NCI-H510A treated with DMSO at 0.1 percent for 48 hours (cell line): Measurements from ENCODE around the gene HSD17B13.

Experiments used
- DNase-seq: peaks from one replicate; lab custom pipeline; 2025; lab: John Stamatoyannopoulos, UW

Gene HSD17B13

GRCh38 chr4:87266986-87267385 lies 55.7 kb downstream of the HSD17B13 start:
- DNase-seq = no peak

GRCh38 chr4:87262886-87263285 lies 59.8 kb downstream of the HSD17B13 start:
- no peak for DNase-seq

- DNase-seq = no peak
Measured at GRCh38 chr4:87260477-87260876, 62.2 kb downstream of the HSD17B13 start.

GRCh38 chr4:87258677-87259076 lies 64.0 kb downstream of the HSD17B13 start:
- no peak for DNase-seq

- DNase-seq = no peak
Measured at GRCh38 chr4:87257523-87257922, 65.2 kb downstream of the HSD17B13 start.

- DNase-seq = no peak
Measured at GRCh38 chr4:87255755-87256154, 66.9 kb downstream of the HSD17B13 start.
